HuH-7 (cell line): ENCODE results near the gene IQCF2.
"Not testable (repeated sequence)": the region's sequence is repeated elsewhere in the genome, so short reads cannot be mapped to it uniquely, and the experiment has no call there.

Experiments used
- DNase-seq: peaks from one replicate; pipeline ENCODE4 v3.0.0; 2011; ENCODE audit warnings: low spot score

The IQCF2 gene

GRCh38 chr3:51860703-51861665 is at the start of gene IQCF2:
IQCF2 (plus strand) TSS chr3:51861615; CDS start chr3:51861667, 52 bp downstream.
- DNase-seq: no peak

GRCh38 chr3:51813539-51813938 is 47.9 kb upstream of the IQCF2 start:
- no peak for DNase-seq

- DNase-seq: no peak
Measured at GRCh38 chr3:51814034-51814433, 47.4 kb upstream of the IQCF2 start.

- no peak for DNase-seq
Measured at GRCh38 chr3:51815614-51816013, 45.8 kb upstream of the IQCF2 start.

GRCh38 chr3:51816723-51817122 is 44.7 kb upstream of the IQCF2 start:
- DNase-seq: no peak

- no peak for DNase-seq
Measured at GRCh38 chr3:51817375-51817774, 44.0 kb upstream of the IQCF2 start.

GRCh38 chr3:51819151-51819550 is 42.3 kb upstream of the IQCF2 start:
- DNase-seq: no peak

- DNase-seq: peak; percentile 36
Measured at GRCh38 chr3:51819709-51820406, 41.6 kb upstream of the IQCF2 start.

- DNase-seq: no peak
Measured at GRCh38 chr3:51828297-51828696, 33.1 kb upstream of the IQCF2 start.

GRCh38 chr3:51830345-51830744 is 31.1 kb upstream of the IQCF2 start:
- DNase-seq: no peak

- DNase-seq: no peak
Measured at GRCh38 chr3:51830836-51831385, 30.5 kb upstream of the IQCF2 start.

GRCh38 chr3:51836606-51837005 is 24.8 kb upstream of the IQCF2 start:
- no peak for DNase-seq

- no peak for DNase-seq
Measured at GRCh38 chr3:51845129-51845528, 16.3 kb upstream of the IQCF2 start.

GRCh38 chr3:51855411-51855810 is 6.0 kb upstream of the IQCF2 start:
- DNase-seq: not testable (repeated sequence)

GRCh38 chr3:51862886-51863285 is 1.5 kb downstream of the IQCF2 start:
- no peak for DNase-seq

GRCh38 chr3:51868896-51869295 is 7.5 kb downstream of the IQCF2 start:
- DNase-seq: not testable (repeated sequence)

GRCh38 chr3:51869304-51869703 is 7.9 kb downstream of the IQCF2 start:
- no peak for DNase-seq

- DNase-seq: no peak
Measured at GRCh38 chr3:51873253-51873766, 11.9 kb downstream of the IQCF2 start.

GRCh38 chr3:51873876-51874275 is 12.5 kb downstream of the IQCF2 start:
- DNase-seq: no peak

GRCh38 chr3:51874411-51874810 is 13.0 kb downstream of the IQCF2 start:
- DNase-seq: no peak

- DNase-seq: no peak
Measured at GRCh38 chr3:51874889-51875288, 13.5 kb downstream of the IQCF2 start.

GRCh38 chr3:51875501-51875900 is 14.1 kb downstream of the IQCF2 start, which contains the start of gene IQCF5:
IQCF5 (minus strand) TSS chr3:51875601; CDS start chr3:51875531, 70 bp downstream.
- no peak for DNase-seq
